Breast epithelium (tissue), 3 donors: ENCODE results near the gene PHPT1.

Experiments
- CTCF ChIP-seq, 3 donors: fragments of 450-650 bp; IDR thresholded peaks; one replicate each; pipeline ENCODE4 v1.5.1; 2016 to 2017; ENCODE audit warnings: antibody characterized with exemption in 3 of 3, mild to moderate bottlenecking in 3 of 3, moderate library complexity in 3 of 3
- POLR2A ChIP-seq: fragments of 450-650 bp; IDR thresholded peaks from one replicate; pipeline ENCODE4 v1.6.1; 2016; ENCODE audit warnings: antibody characterized with exemption, mild to moderate bottlenecking, moderate library complexity
- POLR2AphosphoS5 ChIP-seq, 3 donors: sonication (generic); formaldehyde crosslinking; IDR thresholded peaks; one replicate each; pipeline ENCODE4 v1.6.1; 2017; ENCODE audit warnings: antibody characterized with exemption in 3 of 3

- TF ChIP-seq CTCF (IDR thresholded peaks at IDR 0.05), result no peak
- no peak for TF ChIP-seq POLR2A
- no peak for TF ChIP-seq POLR2AphosphoS5 (IDR thresholded peaks at IDR 0.05)
Measured at GRCh38 chr9:136858844-136859757, 9.9 kb downstream of the PHPT1 start.
